Measurements from ENCODE around the gene FRRS1.
A peak's percentile ranks its signal among the peaks of the same experiment; 100 is the strongest.
"Not testable (repeated sequence)": the region's sequence is repeated elsewhere in the genome, so short reads cannot be mapped to it uniquely, and the experiment has no call there.

The FRRS1 gene, protein sequence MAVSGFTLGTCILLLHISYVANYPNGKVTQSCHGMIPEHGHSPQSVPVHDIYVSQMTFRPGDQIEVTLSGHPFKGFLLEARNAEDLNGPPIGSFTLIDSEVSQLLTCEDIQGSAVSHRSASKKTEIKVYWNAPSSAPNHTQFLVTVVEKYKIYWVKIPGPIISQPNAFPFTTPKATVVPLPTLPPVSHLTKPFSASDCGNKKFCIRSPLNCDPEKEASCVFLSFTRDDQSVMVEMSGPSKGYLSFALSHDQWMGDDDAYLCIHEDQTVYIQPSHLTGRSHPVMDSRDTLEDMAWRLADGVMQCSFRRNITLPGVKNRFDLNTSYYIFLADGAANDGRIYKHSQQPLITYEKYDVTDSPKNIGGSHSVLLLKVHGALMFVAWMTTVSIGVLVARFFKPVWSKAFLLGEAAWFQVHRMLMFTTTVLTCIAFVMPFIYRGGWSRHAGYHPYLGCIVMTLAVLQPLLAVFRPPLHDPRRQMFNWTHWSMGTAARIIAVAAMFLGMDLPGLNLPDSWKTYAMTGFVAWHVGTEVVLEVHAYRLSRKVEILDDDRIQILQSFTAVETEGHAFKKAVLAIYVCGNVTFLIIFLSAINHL

DNA sequence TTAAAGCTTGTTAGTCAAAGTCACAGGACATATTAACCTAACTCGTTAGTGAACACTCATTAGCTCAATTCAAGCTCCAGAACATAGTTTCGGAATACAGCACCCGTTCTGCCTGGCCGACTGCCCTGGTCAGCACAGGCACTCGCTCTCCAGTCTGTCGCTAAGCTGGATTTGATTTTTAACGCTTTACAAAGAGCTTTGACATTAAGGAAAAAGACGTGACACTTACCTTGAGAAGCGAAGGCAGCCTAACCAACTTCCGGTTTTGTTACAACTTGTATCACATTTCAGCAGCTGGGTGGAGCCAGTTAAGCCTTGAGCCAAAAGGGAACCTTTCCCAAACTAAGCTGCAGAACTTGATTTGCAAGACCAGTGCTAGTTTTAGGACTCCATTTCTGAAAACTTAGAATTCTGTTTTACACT lies at the start of gene FRRS1:
Gene FRRS1, minus strand, starts transcription at position 258 of the 423 bp plus-strand sequence. CDS start 17,867 bp downstream, outside the sequence.
- DNase-seq: peak; percentile 92

DNA sequence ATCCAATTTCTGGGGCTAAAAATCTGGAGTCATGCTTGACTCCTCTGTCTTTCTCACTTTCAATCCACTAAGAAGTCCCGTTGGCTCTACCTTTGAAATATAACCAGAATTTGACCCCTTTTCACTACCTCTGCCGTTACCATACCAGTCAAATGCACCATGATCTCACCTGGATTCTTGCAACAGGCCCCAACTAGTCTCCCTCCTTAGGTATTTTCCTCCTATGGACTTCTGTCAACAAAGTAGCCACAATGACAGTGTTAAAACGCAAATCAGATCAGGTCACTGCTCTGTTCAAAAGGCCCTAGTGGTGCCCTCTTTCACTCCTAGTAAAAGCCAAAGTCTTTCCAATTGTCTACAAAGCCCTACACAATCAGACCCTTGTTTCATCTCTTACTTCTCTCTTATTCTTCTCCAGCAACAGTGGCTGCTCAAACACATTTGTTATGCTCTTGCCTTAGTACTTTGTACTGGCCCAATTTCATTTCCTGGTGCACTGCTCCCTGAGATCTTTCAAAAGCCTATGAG lies 48.0 kb upstream of the FRRS1 start:
- DNase-seq: no peak

- DNase-seq: no peak
These were observed 45.3 kb upstream of the FRRS1 start for GRCh38 chr1:99811747-99812146.

DNA sequence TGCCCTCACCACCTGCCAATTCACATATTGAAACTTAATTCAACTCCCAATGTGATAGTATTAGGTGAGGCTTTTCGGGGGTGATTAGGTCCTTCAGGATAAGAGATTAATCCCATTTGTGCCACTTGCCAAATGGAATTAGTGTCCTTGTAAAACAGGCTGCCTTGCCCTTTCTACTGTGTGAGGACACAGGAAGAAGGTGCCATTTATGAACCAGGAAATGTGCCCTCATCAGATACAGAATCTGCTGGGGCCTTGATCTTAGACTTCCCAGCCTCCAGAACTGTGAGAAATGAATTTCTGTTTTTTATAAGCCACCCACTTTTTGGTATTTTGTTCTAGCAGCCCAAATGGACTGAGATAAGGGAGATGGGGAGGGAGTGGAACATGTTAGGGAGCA lies 44.6 kb upstream of the FRRS1 start:
- peak; percentile 98 for DNase-seq

GRCh38 chr1:99808391-99809115 lies 42.1 kb upstream of the FRRS1 start:
- peak; percentile 97 for DNase-seq

DNA sequence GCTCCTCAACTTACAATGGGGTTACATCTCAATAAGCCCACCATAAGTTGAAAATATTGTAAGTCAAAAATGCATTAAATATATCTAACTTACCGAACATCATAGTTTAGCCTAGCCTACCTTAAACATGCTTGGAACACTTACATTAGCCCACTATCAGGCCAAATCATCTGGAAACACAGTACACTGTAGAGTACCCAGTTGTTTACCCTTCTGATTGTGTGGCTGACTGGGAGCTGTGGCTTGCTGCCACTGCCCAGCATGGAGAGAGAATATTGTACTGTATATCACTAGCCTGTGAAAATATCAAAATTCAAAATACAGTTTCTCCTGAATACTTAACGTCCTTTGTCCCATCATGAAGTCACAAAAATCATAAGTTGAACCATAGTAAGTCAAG lies 40.4 kb upstream of the FRRS1 start:
- DNase-seq: no peak

GRCh38 chr1:99801584-99801983 lies 35.1 kb upstream of the FRRS1 start:
- no peak for DNase-seq

GRCh38 chr1:99793861-99794260 lies 27.4 kb upstream of the FRRS1 start:
- not testable (repeated sequence) for DNase-seq

GRCh38 chr1:99789715-99790114 lies 23.3 kb upstream of the FRRS1 start:
- DNase-seq: no peak

DNA sequence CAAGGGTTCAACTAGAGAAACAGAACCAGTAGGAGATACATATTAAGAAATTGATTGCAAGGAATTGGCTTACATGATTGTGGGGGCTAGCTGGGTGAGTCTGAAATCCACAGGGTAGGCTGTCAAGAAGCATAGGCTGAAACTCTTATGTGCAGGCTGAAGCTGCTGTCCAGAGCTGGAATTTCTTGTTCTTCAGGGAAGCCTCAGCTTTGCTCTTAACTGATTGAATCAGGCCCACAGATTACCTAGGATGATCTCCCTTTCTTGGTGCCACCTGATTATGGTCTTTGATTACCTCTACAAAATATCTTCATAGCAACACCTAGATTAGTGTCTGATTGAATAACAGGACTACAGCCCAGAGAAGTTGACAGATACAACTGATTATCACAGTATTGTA lies 22.5 kb upstream of the FRRS1 start:
- peak; percentile 46 for DNase-seq

DNA sequence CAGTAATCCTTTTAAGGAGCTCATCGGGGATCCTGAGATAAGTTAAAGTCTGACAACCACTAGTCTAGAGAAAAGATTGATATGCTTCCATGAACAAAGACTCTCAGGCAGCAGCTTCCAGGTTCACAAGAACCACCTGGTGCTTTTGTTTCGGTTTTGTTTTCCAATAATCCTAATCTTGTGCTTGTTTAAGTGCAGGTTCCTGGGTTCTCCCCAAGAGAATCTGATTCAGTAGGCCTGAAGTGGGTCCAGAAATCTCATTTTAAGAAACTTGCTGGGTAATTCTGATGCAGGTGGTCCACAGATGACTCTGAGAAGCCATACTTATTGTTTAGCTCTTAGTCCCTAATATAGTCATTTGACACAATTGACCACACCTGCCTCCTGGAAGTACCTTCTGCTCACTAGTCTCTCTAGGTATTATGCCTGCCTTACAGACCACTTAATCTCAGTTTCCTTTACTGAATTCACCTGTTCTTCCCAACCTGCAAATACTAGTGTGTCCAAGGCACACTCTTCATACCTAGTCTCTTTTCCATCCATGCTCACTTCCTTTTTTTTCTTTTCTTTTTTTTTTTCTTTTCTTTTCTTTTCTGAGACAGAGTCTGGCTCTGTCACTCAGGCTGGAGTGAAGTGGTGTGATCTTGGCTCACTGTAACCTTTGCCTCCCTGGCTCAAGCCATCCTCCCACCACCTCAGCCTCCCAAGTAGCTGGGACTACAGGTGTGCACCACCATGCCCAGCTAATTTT lies 20.5 kb upstream of the FRRS1 start:
- peak; percentile 96 for DNase-seq

- no peak for DNase-seq
These were observed 18.4 kb upstream of the FRRS1 start for GRCh38 chr1:99784809-99785255.

GRCh38 chr1:99784143-99784542 lies 17.7 kb upstream of the FRRS1 start:
- peak; percentile 30 for DNase-seq

DNA sequence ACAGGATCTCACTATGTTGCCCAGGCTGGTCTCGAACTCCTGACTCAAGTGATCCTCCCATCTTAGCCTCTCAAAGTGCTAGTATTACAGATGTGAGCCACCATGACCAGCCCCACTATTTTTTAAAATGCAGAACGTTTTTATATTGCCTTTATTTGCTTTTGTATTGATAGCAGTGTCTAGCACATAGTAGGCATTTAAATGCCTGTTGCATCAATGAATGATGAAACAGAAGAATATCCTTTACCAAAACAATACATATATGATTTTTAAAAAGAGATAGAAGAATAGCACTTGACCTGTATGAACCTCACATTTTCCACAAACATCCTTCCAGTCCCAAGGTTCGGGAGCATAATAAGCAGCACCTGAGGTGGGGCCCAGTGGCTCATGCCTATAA lies 16.5 kb upstream of the FRRS1 start:
- DNase-seq: no peak

DNA sequence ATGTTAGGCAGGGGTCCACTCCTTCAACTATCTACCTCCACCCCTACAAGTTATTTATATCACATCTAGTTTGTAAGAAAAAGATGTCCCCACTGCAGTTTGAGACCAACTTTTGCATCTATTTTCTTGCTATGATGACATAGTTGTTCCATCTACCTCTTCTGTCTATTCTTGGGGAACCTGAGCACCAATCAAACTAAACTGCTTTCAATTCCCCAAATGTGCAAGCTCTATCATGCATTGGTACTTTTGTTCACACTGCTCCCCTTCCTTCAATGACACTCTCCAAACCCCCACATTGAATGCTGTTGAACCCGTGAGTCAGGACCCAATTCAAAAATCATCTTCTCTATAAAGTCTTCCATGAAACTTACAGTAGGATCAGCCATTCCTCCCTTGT lies 16.0 kb upstream of the FRRS1 start:
- DNase-seq: no peak

DNA sequence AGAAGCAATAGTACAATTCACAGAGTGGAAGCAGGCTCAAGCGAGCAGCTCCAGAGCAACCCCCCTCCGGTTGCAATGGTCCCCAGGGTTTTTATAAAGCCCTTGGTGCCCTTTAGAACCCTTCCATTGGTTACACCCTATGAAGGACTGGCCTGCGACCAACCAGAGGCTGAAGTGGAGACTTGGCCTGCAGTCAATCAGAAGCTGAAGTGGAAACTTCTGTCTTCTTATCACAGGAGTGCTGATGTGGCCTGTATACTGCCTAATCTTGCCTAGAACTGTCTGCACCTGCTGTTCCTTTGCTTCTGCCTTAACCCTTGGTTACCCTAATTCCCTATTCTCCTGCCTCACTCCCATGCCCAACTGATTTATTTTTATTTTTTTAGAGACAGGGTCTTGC lies 15.4 kb upstream of the FRRS1 start:
- no peak for DNase-seq

GRCh38 chr1:99777752-99778151 lies 11.3 kb upstream of the FRRS1 start:
- peak; percentile 32 for DNase-seq

DNA sequence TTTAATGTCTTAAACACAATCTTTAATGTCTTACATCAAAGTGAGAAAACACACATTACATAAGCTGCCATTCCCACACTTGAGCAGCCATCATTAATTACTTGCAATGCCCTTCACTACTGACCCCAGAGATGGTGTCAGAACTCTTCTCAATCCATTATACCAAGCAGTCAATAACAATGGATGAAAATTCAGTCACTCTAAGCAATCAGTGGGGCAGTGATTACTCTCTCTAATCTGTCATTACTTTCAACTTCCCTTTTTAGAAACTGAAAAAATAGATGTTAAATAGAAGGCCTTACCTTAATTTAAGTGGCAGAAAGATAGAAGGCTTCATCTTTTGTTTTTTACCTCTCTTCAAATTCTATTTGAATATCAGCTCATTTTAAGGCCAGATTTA lies 9.7 kb upstream of the FRRS1 start:
- peak; percentile 53 for DNase-seq

GRCh38 chr1:99772809-99773208 lies 6.4 kb upstream of the FRRS1 start:
- no peak for DNase-seq

GRCh38 chr1:99771513-99771918 lies 5.1 kb upstream of the FRRS1 start:
- no peak for DNase-seq

GRCh38 chr1:99768524-99769245 lies 2.2 kb upstream of the FRRS1 start:
- DNase-seq: no peak

DNA sequence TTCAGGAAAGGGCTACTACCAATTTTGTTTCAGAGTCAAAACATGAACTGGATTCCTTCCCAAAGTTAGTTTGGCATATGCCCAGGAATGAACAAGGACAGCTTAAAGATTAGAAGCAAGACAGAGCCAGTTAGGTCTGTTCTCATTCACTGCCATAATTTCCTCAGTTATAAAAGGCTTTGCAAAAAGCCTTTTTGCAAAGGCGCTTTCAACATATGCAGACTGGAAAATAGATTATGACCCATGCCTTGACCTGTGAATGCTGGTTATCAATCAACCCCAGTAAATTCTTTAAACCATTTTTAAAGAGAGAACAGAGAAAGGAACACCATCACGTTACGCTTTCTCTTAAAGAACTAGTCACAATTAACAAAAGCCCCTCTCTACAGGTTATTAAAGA lies 1.7 kb upstream of the FRRS1 start:
- DNase-seq: peak; percentile 14
